Lung (tissue), 12 donors: ENCODE data around the gene ZNF611. TPM values are rescaled to one million over a fixed set of nuclear protein-coding genes. Genes with fewer than 3 reads are reported as not detected.
"Not testable (repeated sequence)": the region's sequence is repeated elsewhere in the genome, so short reads cannot be mapped to it uniquely, and the experiment has no call there.

Experiments used
- ATAC-seq: fragments of 200-7000 bp; cut with Tn5 transposase; one replicate; pipeline ENCODE4 v1.9.1; 2020; ENCODE audit warnings: moderate number of reproducible peaks; ENCODE audit not compliant: insufficient read depth, low FRiP score
- DNase-seq, 3 donors: peaks; one replicate each; pipeline ENCODE4 v3.0.0-alpha.2; 2013 to 2017
- H3K27ac ChIP-seq, 2 donors: one replicate each; pipeline ENCODE4 v1.5.1; 2013; ENCODE audit warnings: mild to moderate bottlenecking in 2 of 2, moderate library complexity in 2 of 2, control low read depth in 1 of 2, inconsistent platforms in 1 of 2, low read depth in 1 of 2, low read length in 1 of 2
- H3K27me3 ChIP-seq, 3 donors: one replicate each; pipeline ENCODE4 v1.5.1; 2013; ENCODE audit warnings: low read length in 2 of 3; ENCODE audit not compliant: control insufficient read depth in 3 of 3, insufficient read depth in 3 of 3
- H3K36me3 ChIP-seq, 4 donors: one replicate each; pipeline ENCODE4 v1.5.1; 2013; ENCODE audit warnings: low read length in 4 of 4, mild to moderate bottlenecking in 1 of 4, moderate library complexity in 1 of 4; ENCODE audit not compliant: control insufficient read depth in 4 of 4, insufficient read depth in 4 of 4
- H3K4me1 ChIP-seq, 5 donors: one replicate each; pipeline ENCODE4 v1.5.1; 2013; ENCODE audit warnings: low read length in 5 of 5, mild to moderate bottlenecking in 2 of 5, moderate library complexity in 1 of 5; ENCODE audit not compliant: control insufficient read depth in 5 of 5, insufficient read depth in 5 of 5
- H3K4me3 ChIP-seq: one replicate; pipeline ENCODE4 v1.5.1; 2013; ENCODE audit warnings: mild to moderate bottlenecking, control low read depth, moderate library complexity
- H3K9ac ChIP-seq, 2 donors: one replicate each; pipeline ENCODE4 v1.5.1; 2013; ENCODE audit warnings: low read length in 2 of 2, control low read depth in 1 of 2; ENCODE audit not compliant: insufficient read depth in 1 of 2
- H3K9me3 ChIP-seq, 4 donors: one replicate each; pipeline ENCODE4 v1.5.1; 2013; ENCODE audit warnings: low read length in 3 of 4, mild to moderate bottlenecking in 1 of 4, moderate library complexity in 1 of 4; ENCODE audit not compliant: control insufficient read depth in 4 of 4, insufficient read depth in 3 of 4
- CTCF ChIP-seq: IDR thresholded peaks from 2 replicates; pipeline ENCODE4 v1.5.1; 2012; ENCODE audit warnings: mild to moderate bottlenecking; ENCODE audit errors: control extremely low read depth, extremely low read depth
- WGBS, 2 donors: extraction: QIAGEN DNeasy Blood & Tissue Kit; methylation state at CpG; one replicate each; pipeline ENCODE4 v1.1.7; 2013; 5-methylcytosine and 5-hydroxymethylcytosine counted together
- polyA plus RNA-seq, 2 donors: library from polyadenylated mRNA; stranded (reverse); fragments of 200-250 nt; gene quantifications; one replicate each; pipeline ENCODE4 v1.2.1, GENCODE V29; 2013
- total RNA-seq, 2 donors: library from RNA; depleted of rRNA in 1 of 2; stranded (reverse); fragments of >200 nt in 1 of 2; gene quantifications; one replicate each; pipeline ENCODE4 v1.2.1, GENCODE V29; 2014 to 2021
- donor health status: control.
- donor health status: control.
- donor health status: Bipolar disorder and iron deficiency.
- donor health status: healthy.
- donor health status: DM: yes; HTN: yes; CAD: no.

ZNF611 gene
- total and polyA plus RNA-seq, 4 donors: 4.3 to 28.0 (median 13.2) TPM

GRCh38 chr19:52742516-52742915, 7.7 kb upstream of the ZNF611 start:
- Histone ChIP-seq H3K4me3 (no peak overlapping the region), H3K27ac (no peak overlapping the region), H3K4me1 (no peaks in the 10 kb centered on the region), H3K27me3 (no peaks in the 10 kb centered on the region), H3K9me3 (peaks cover 0 to 2% (median 0%) of the 10 kb centered on the region in 4 donors), H3K36me3 (no peaks in the 10 kb centered on the region), H3K9ac (no peak overlapping the region)
- ATAC-seq (no peak), DNase-seq (no peak)
- TF ChIP-seq CTCF: no peak
- WGBS, 2 donors: 44 to 56% methylated on average over 3 of the region's 3 CpGs

- Histone ChIP-seq H3K4me1 (no peaks in the 10 kb centered on the region), H3K27ac (no peak overlapping the region), H3K9ac (no peak overlapping the region), H3K36me3 (no peaks in the 10 kb centered on the region), H3K4me3 (no peak overlapping the region), H3K27me3 (no peaks in the 10 kb centered on the region), H3K9me3 (peaks cover 0 to 2% (median 0%) of the 10 kb centered on the region in 4 donors)
- 76 to 85% methylated on average over 6 of the region's 6 CpGs for WGBS, 2 donors
- no peak for TF ChIP-seq CTCF
- DNase-seq: no peak
- no peak for ATAC-seq
Measured at GRCh38 chr19:52741951-52742485, 7.2 kb upstream of the ZNF611 start.

GRCh38 chr19:52741371-52741770, 6.5 kb upstream of the ZNF611 start:
- H3K27me3 ChIP-seq, ATAC-seq, DNase-seq, H3K9me3 ChIP-seq, H3K27ac ChIP-seq, H3K4me1 ChIP-seq, H3K9ac ChIP-seq, H3K36me3 ChIP-seq, H3K4me3 ChIP-seq: not testable (repeated sequence)
- WGBS, 2 donors: 72 to 90% methylated on average over 7 of the region's 7 CpGs

GRCh38 chr19:52739576-52739975, 4.7 kb upstream of the ZNF611 start:
- DNase-seq: no peak
- WGBS, 2 donors: 87 to 92% methylated on average over 14 of the region's 14 CpGs

More at GRCh38 chr19:52739576-52739975, 4.7 kb upstream of the ZNF611 start:
- TF ChIP-seq CTCF: no peak
- no peak for ATAC-seq
- H3K4me1 ChIP-seq: peaks cover 0 to 3% (median 0%) of the 10 kb centered on the region in 5 donors
- no peaks in the 10 kb centered on the region for H3K36me3 ChIP-seq
- H3K27me3 ChIP-seq: no peaks in the 10 kb centered on the region
- H3K9ac ChIP-seq: no peak overlapping the region
- H3K4me3 ChIP-seq: no peak overlapping the region
- peaks cover 0 to 2% (median 0%) of the 10 kb centered on the region in 4 donors for H3K9me3 ChIP-seq
- H3K27ac ChIP-seq: no peak overlapping the region
